ENCODE data around the gene CMTM8.

DNA sequence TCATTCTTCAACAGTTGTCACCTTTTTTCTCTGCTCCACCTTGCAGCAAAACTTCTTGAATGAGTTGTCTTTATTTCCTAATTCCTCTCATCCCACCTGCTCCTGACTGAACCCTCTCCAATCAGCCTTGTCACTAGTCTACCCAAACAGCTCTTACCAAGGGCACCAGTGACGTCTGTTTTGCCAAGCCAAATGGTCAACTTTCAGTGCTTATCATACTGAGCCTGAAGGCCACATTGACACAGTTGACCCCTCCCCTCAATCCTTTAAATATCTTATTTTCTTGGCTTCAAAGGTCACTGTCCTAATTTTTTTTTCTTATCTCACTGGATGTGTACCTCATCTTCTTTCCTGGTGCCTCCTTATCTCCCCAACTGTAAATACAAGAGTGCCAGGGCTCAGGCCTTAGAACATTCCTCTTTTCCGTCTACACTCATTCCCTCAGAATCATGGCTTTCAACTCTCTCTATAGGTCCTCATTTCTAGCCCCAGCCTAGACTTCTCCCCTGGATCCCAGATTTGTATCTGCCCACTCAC is 43.2 kb downstream of the CMTM8 start:
- TF ChIP-seq SIN3A (IDR thresholded peaks at IDR 0.05; ENCODE audit: borderline replicate concordance, insufficient read depth, low read length) = no peak
- no peak for TF ChIP-seq TAF1 (IDR thresholded peaks at IDR 0.05; ENCODE audit: borderline replicate concordance, insufficient read depth, low read length)
